Myocyte (in vitro differentiated cells): ENCODE measurements around the gene TBC1D9B. TPM values are rescaled to one million over a fixed set of nuclear protein-coding genes. Genes with fewer than 3 reads are reported as not detected.
A peak's percentile ranks its signal among the peaks of the same experiment; 100 is the strongest.
"Not testable (repeated sequence)": the region's sequence is repeated elsewhere in the genome, so short reads cannot be mapped to it uniquely, and the experiment has no call there.

ENCODE experiments used
- DNase-seq: peaks from one replicate; pipeline ENCODE4 v3.0.0-alpha.2; 2012; ENCODE audit warnings: low read depth
- total RNA-seq: library from RNA; depleted of rRNA; stranded (reverse); fragments of >200 nt; gene quantifications from 2 replicates; pipeline ENCODE4 v1.2.3, GENCODE V29; 2014

The TBC1D9B gene
- total RNA-seq, 1 donor from 2014 or later: 82.2 TPM

- no peak for DNase-seq
Measured at GRCh38 chr5:179886190-179886911, 21.3 kb downstream of the TBC1D9B start.

- no peak for DNase-seq
Measured at GRCh38 chr5:179885491-179886090, 22.1 kb downstream of the TBC1D9B start.

- DNase-seq: no peak
Measured at GRCh38 chr5:179883163-179883562, 24.5 kb downstream of the TBC1D9B start.

- no peak for DNase-seq
Measured at GRCh38 chr5:179882338-179882737, 25.4 kb downstream of the TBC1D9B start.

- DNase-seq: no peak
Measured at GRCh38 chr5:179880848-179881590, 26.7 kb downstream of the TBC1D9B start.

- DNase-seq: no peak
Measured at GRCh38 chr5:179880066-179880650, 27.5 kb downstream of the TBC1D9B start.

- DNase-seq: no peak
Measured at GRCh38 chr5:179879690-179880010, 28.0 kb downstream of the TBC1D9B start.

GRCh38 chr5:179879003-179879689, 28.6 kb downstream of the TBC1D9B start:
- DNase-seq: no peak

- DNase-seq: peak; percentile 91
Measured at GRCh38 chr5:179878222-179879002, 29.3 kb downstream of the TBC1D9B start.

- no peak for DNase-seq
Measured at GRCh38 chr5:179876610-179876952, 31.1 kb downstream of the TBC1D9B start.

GRCh38 chr5:179875741-179876609, 31.7 kb downstream of the TBC1D9B start:
- no peak for DNase-seq

GRCh38 chr5:179874536-179875292, 33.0 kb downstream of the TBC1D9B start:
- DNase-seq: no peak

GRCh38 chr5:179874136-179874535, 33.6 kb downstream of the TBC1D9B start:
- DNase-seq: no peak

- DNase-seq: no peak
Measured at GRCh38 chr5:179873588-179874110, 34.0 kb downstream of the TBC1D9B start.

- no peak for DNase-seq
Measured at GRCh38 chr5:179872828-179873575, 34.7 kb downstream of the TBC1D9B start.

GRCh38 chr5:179872055-179872827, 35.5 kb downstream of the TBC1D9B start:
- no peak for DNase-seq

- not testable (repeated sequence) for DNase-seq
Measured at GRCh38 chr5:179871533-179871932, 36.2 kb downstream of the TBC1D9B start.
